Gastroesophageal sphincter (tissue), 3 donors: Measurements from ENCODE around the gene GARIN3.

Experiments
- EP300 ChIP-seq: sonication (generic); formaldehyde crosslinking; IDR thresholded peaks from one replicate; pipeline ENCODE4 v1.6.1; 2017; ENCODE audit warnings: antibody characterized with exemption, mild to moderate bottlenecking
- POLR2A ChIP-seq, 2 donors: fragments of 450-650 bp; IDR thresholded peaks; one replicate each; pipeline ENCODE4 v1.6.1; 2017; ENCODE audit warnings: antibody characterized with exemption in 2 of 2, mild to moderate bottlenecking in 2 of 2, moderate library complexity in 1 of 2
- TF ChIP-seq, protein P1 (sequence below), 4 experiments: fragments of 200-600 bp in 2 of 4; fragments of 450-650 bp in 2 of 4; sonication (generic) in 1 of 4; IDR thresholded peaks; one replicate each; pipeline ENCODE4 v1.5.1; 2017 to 2019; ENCODE audit warnings: antibody characterized with exemption in 4 of 4, mild to moderate bottlenecking in 2 of 4, moderate library complexity in 2 of 4

DNA sequence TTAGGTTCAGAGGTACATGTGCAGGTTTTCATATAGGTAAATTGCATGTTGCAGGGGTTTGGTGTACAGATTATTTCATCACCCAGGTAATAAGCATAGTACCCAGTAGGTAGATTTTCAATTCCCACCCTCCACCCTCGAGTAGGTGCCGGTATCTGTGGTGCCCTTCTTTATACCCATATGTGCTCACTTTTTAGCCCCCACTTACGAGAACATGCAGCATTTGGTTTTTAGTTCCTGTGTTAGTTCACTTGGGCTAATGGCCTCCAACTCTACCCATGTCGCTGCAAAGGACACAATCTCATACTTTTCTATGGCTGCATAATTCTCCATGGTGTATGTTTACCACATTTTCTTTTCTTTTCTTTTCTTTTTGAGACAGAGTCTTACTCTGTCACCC, 35.8 kb upstream of the GARIN3 start:
- TF ChIP-seq, protein P1, sequence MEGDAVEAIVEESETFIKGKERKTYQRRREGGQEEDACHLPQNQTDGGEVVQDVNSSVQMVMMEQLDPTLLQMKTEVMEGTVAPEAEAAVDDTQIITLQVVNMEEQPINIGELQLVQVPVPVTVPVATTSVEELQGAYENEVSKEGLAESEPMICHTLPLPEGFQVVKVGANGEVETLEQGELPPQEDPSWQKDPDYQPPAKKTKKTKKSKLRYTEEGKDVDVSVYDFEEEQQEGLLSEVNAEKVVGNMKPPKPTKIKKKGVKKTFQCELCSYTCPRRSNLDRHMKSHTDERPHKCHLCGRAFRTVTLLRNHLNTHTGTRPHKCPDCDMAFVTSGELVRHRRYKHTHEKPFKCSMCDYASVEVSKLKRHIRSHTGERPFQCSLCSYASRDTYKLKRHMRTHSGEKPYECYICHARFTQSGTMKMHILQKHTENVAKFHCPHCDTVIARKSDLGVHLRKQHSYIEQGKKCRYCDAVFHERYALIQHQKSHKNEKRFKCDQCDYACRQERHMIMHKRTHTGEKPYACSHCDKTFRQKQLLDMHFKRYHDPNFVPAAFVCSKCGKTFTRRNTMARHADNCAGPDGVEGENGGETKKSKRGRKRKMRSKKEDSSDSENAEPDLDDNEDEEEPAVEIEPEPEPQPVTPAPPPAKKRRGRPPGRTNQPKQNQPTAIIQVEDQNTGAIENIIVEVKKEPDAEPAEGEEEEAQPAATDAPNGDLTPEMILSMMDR (IDR thresholded peaks at IDR 0.05): no peak
- TF ChIP-seq POLR2A (IDR thresholded peaks at IDR 0.05) (no peak), EP300 (no peak)
